AG04450 (cell line): ENCODE results near the gene TRIM61. TPM values are rescaled to one million over a fixed set of nuclear protein-coding genes. Genes with fewer than 3 reads are reported as not detected.
A peak's percentile ranks its signal among the peaks of the same experiment; 100 is the strongest.
"Not testable (repeated sequence)": the region's sequence is repeated elsewhere in the genome, so short reads cannot be mapped to it uniquely, and the experiment has no call there.

Experiments
- CTCF ChIA-PET: fragments of 300-600, 350-600 bp; formaldehyde crosslinking; extraction: SDS; loops from one replicate; lab custom pipeline; 2022; ENCODE audit warnings: antibody characterized with exemption, inconsistent platforms; lab: Charles Lee
- POLR2A ChIA-PET: fragments of 350-600 bp; formaldehyde crosslinking; extraction: SDS; loops from one replicate; lab custom pipeline; 2021; ENCODE audit warnings: antibody characterized with exemption, inconsistent platforms; lab: Yijun Ruan, JAX
- DNase-seq: peaks from one replicate; pipeline ENCODE4 v3.0.0-alpha.2; 2011; ENCODE audit warnings: low read depth, low spot score
- H3K27ac ChIP-seq: one replicate; pipeline ENCODE4 v1.5.1; 2012; ENCODE audit warnings: low read depth, low read length, control low read depth
- H3K27me3 ChIP-seq: one replicate; pipeline ENCODE4 v1.6.0; 2012; ENCODE audit warnings: low read length; ENCODE audit not compliant: control insufficient read depth, insufficient read depth
- H3K4me3 ChIP-seq: 2 replicates; pipeline ENCODE4 v1.5.1; 2011; ENCODE audit warnings: mild to moderate bottlenecking, low read depth, low read length, control low read depth
- H3K9me3 ChIP-seq: 2 replicates; pipeline ENCODE4 v1.5.1; 2012; ENCODE audit warnings: low read length; ENCODE audit not compliant: control insufficient read depth, insufficient read depth
- CTCF ChIP-seq: IDR thresholded peaks from 2 replicates; pipeline ENCODE4 v1.5.1; 2011; ENCODE audit warnings: low read depth, low read length, control low read depth, inconsistent platforms
- polyA plus RNA-seq: library from polyadenylated mRNA; depleted of rRNA; stranded (reverse); fragments of >200 nt; gene quantifications from 2 replicates; pipeline ENCODE4 v1.2.3, GENCODE V29; 2011

The TRIM61 gene
- polyA plus RNA-seq, 1 experiment = 2.4 TPM

- no peak for TF ChIP-seq CTCF
- no peak overlapping the region for H3K4me3 ChIP-seq
- no peaks in the 10 kb centered on the region; the same call in 1 of the 2 replicates for H3K9me3 ChIP-seq
- ChIA-PET CTCF (no interaction called here), POLR2A (no interaction called here)
- no peak overlapping the region for H3K27ac ChIP-seq
- no peak for DNase-seq
- no peaks in the 10 kb centered on the region for H3K27me3 ChIP-seq
These were observed 12.0 kb upstream of the TRIM61 start for GRCh38 chr4:164989471-164989870.

GRCh38 chr4:164971929-164972328 is 5.5 kb downstream of the TRIM61 start:
- DNase-seq, H3K27me3 ChIP-seq, H3K4me3 ChIP-seq, POLR2A ChIA-PET, H3K27ac ChIP-seq, H3K9me3 ChIP-seq: not testable (repeated sequence)
- CTCF ChIA-PET = interaction anchor here (0.6 to 1.2 kb wide), 2 partner anchors 125 to 126 kb away, joined by 3 to 4 read pairs; no protein-coding TSS in a partner anchor

DNA sequence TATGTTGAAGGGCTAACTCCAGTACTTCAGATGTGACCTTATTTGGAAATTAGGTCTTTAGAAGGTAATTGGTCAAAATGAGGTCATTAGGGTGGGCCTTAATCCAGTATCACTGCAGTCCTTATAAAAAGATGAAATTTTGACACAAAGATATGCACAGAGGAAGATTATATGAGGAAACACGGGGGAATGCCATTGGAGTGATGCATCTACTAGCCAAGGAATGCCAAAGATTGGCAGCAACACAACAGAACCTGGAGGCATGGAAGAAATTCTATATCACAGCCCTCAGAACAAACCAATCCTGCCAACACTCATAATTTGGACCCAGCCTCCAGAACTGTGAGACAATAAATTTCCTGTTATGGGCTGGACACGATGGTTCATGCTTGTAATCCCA is 17.6 kb downstream of the TRIM61 start:
- ChIA-PET POLR2A (no interaction called here), CTCF (no interaction called here)
- Histone ChIP-seq H3K4me3 (no peak overlapping the region), H3K27ac (no peak overlapping the region), H3K9me3 (peaks cover 3% of the 10 kb centered on the region; the same call in 1 of the 2 replicates), H3K27me3 (no peaks in the 10 kb centered on the region)
- no peak for TF ChIP-seq CTCF
- DNase-seq = no peak

DNA sequence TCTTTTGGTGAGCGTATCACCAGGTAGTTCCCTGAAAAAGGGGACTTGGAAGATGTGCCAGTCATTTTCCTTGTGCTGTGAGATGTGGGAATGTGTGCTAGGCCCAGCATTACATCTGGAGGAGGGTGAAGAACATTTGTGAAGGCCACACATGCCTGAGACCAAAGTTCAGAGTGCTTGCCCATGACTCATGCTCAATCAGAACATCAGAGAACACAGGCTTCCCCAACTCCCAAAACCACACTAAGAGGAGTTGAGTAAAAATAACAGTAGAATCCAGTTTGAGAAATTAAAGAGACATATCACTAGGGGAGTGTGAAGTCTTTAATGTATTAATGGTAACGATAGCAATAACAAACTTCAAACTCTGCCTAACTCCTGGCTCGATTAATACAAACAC is 18.0 kb downstream of the TRIM61 start:
- DNase-seq, H3K4me3 ChIP-seq, H3K27ac ChIP-seq: not testable (repeated sequence)

DNA sequence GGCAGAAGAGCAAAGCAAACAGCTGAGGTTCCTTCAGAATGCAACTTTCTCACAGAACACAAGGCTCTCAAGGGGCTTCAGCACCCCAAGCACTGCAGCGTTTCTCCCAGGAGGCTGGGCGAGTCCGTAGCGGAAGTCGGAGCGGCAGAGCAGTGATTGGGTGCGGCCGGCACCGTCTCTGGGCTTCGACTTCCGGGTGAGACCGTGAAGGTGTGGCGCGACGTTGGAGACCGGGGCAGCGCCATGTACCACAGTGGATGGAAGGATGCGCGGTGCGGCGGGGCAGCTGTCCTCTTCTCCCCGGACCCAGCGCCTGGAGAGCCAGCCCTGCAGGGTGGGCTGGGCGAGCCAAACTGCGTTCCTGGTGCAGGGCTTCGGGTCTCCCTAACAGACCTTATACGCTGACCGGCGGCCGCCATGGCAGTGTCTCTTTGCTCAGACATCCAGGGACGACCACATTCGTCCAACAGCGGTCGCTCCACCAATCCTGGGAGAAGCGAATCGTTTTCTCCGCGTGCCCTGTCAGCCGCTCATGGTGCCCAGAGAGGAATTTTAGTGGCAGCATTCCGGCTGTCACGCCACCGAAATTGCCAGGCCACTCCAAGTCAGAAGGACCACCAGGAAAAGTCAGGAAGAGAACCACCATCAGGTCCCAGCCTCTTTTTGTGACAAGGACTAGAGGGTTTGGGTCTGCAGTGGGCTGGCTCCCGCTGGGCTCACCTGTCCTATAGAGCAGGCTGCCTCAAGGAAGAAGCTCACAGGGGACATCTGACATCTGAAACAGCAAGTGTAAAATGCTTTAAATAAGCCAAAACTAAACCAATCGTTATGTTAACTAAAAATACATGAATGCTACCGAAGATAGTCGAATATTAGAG is 20.5 kb downstream of the TRIM61 start:
- no peaks in the 10 kb centered on the region for H3K27me3 ChIP-seq
- ChIA-PET POLR2A (no interaction called here), CTCF (no interaction called here)
- H3K9me3 ChIP-seq = peaks cover 3% of the 10 kb centered on the region; the same call in 1 of the 2 replicates
- no peak for DNase-seq
- TF ChIP-seq CTCF = no peak
- peak overlapping the region; percentile 76 for H3K4me3 ChIP-seq
- no peak overlapping the region for H3K27ac ChIP-seq

More for the DNA sequence above, 18.0 kb downstream of the TRIM61 start:
- H3K9me3 ChIP-seq, H3K27me3 ChIP-seq, POLR2A ChIA-PET, CTCF ChIA-PET: not testable (repeated sequence)
